ENCODE measurements around the gene PRICKLE2.

DNA sequence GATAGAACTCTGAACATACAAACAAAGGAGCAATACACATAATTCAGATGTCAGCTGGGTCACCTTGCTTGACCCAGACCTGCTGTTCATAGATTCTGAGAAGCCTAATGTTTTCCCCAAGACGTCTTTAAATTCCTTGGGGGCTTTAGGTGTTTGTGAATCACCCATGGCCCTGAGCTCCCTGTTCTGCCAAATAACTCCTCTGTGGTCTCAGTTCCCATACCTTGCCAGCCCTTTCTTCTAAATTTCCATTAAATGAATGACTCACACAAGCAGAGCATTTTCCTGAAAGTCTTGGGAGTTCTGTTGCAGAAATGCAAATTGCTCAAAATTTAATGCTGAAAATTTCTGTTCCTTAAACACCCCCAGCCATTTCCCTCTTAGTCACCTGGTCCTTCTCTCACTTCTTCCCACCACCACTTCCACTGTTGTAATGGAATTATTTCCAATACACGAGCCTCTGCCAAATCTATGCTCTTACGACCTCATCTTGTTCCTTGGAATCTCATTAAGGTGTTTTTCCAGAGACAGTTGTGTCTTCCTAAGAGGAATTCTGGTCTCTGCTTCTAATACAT, 168.6 kb downstream of the PRICKLE2 start:
- TF ChIP-seq CTCF (optimal IDR thresholded peaks at IDR 0.05 in 1 of 3, IDR thresholded peaks at IDR 0.05 in 1 of 3, conservative IDR thresholded peaks at IDR 0.05 in 1 of 3; ENCODE audit: extremely low read depth in 1 of 3, insufficient read depth in 2 of 3, low read length in 3 of 3): no peak
- no peak for TF ChIP-seq EZH2 (IDR thresholded peaks at IDR 0.05; ENCODE audit: low read length)
